OCI-LY3 (cell line): ENCODE results near the gene PXDN.

Source experiments
- EZH2phosphoT487 ChIP-seq: fragments of 200-600 bp; shearing (Covaris generic); IDR thresholded peaks from 2 replicates; pipeline ENCODE4 v1.6.1; 2018; ENCODE audit warnings: antibody characterized with exemption, mixed run types, low read depth
- TF ChIP-seq, protein P1 (sequence below): fragments of 200-600, 300-600 bp; sonication (generic); IDR thresholded peaks from 2 replicates; pipeline ENCODE4 v1.5.1; 2014; ENCODE audit warnings: antibody characterized with exemption, low read length, low read depth

- TF ChIP-seq, protein P1, sequence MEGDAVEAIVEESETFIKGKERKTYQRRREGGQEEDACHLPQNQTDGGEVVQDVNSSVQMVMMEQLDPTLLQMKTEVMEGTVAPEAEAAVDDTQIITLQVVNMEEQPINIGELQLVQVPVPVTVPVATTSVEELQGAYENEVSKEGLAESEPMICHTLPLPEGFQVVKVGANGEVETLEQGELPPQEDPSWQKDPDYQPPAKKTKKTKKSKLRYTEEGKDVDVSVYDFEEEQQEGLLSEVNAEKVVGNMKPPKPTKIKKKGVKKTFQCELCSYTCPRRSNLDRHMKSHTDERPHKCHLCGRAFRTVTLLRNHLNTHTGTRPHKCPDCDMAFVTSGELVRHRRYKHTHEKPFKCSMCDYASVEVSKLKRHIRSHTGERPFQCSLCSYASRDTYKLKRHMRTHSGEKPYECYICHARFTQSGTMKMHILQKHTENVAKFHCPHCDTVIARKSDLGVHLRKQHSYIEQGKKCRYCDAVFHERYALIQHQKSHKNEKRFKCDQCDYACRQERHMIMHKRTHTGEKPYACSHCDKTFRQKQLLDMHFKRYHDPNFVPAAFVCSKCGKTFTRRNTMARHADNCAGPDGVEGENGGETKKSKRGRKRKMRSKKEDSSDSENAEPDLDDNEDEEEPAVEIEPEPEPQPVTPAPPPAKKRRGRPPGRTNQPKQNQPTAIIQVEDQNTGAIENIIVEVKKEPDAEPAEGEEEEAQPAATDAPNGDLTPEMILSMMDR = no peak
- TF ChIP-seq EZH2phosphoT487 = no peak
Observed at GRCh38 chr2:1730015-1730927, 14.0 kb downstream of the PXDN start.
